Germinal center (tissue), 1 donor: ENCODE measurements around the gene DUT.
A peak's percentile ranks its signal among the peaks of the same experiment; 100 is the strongest.

ENCODE experiments used
- DNase-seq: peaks from one replicate; pipeline ENCODE4 v3.0.0; 2012; ENCODE audit warnings: mixed read lengths, low spot score

DUT gene

DNA sequence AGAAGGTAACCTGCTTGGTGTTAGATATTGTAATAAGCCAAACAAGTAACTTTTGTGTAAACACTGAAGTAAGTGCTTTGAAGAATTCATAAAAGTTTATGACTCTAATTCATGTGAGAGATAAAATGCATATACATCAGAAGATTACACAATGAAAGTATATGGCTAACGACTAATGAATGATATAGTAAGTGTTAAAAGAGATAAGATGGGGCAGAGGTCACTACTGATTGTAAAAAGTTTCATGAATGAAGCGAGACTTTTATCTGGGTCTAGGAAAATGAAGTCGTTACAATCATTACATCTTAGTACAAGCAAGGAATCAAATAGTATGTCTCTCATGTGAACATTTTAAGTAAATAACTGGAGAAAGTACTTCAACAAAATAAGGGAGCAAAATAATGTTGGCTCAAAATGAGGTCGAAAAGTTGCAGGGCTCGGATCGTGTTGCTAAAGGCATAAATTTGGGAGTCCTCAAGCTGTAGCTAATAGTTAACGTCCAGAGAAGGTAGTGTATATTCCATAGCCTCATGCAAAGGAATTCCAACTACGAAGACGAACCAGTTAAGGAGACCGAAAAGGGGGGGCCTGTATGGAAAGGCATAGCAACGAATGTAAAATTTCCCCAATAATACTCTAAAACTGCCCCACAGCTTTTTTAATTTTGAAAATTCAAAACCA, 984 bp upstream of the DUT start:
- no peak for DNase-seq

DNA sequence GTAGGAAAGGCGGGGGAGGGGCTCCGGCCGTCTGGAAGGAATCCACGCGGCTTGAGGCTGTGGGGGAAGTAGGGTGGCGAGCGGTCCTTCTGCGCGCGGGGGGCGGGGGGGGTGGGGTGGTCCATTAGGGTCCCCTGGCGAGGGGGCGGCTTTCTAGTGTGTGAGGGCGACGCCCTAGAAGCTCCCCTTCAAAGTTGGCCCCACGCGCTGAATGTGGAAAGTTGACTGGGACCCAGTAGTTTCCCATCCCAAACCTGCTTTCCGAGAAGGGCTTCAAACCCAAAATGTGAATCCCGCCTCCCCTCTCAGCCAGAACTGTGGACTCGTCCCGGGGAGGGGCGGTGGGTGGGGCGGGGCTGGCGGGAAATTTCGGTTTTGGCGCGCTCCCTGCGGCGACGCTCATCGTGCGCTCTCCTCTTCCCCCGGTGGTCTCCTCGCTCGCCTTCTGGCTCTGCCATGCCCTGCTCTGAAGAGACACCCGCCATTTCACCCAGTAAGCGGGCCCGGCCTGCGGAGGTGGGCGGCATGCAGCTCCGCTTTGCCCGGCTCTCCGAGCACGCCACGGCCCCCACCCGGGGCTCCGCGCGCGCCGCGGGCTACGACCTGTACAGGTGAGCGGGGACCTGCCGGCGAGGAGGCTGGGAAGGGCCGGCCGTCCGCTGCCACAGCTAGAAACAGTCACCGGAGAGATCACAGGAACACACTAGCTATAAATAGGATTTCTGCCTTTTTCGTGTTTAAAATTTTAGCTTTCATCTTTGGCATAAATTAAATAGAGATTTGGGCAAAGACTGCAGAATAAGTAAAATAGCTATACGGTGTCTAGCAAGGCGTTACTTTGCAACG, 790 bp downstream of the DUT start:
- DNase-seq = peak; percentile 81

DNA sequence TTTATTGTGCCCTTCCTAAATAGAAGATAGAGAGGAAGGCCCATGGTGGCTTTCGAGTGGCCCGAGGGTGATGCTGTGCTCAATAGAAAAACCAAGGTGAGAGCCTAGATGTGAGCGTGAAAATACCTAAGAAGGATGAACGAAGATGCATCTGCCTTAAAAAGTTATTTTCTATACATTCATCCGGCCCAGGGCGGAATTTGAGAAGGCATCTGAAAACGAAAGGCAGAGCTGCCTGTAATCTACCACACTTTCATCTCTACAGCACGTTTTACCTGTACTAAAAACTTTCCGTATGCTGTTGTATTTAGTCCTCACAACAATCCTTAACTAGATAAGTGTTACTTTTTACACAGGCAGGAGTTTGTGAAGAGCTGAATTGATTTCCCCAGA, 1.4 kb downstream of the DUT start:
- no peak for DNase-seq

DNA sequence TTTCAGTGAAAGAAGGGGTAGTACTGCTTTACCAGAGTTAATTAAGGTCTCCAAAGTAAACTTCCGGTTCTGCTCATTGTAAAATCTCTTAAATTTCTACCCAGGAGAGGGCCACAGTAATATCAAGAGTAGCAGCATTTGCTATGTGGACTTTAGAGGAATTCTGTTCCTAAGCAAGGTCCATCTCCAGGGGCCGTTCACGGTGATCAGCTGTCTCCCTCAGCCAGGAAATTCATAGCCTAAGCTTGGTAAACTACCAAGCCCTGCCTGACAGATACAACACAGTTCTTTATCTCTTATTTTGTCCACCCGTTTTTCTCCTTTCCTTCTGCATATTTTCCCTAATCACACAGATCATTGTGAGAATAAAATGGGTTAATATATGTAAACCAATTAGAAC, 2.3 kb downstream of the DUT start:
- no peak for DNase-seq

DNA sequence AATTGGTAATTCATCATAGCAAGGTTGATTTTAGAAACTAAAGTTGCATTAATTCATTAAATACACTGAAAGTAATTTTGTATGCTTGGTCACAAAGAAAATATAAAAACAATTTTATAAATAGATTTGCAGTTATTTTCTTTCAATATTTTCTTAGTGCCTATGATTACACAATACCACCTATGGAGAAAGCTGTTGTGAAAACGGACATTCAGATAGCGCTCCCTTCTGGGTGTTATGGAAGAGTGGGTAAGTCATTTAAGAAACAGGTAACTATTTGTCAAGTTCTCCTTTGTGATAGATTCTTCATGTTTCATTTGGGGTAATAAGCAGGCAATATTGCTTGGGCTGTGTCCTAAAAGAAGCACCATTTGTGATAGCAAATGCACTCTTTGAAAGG, 3.0 kb downstream of the DUT start:
- no peak for DNase-seq

- DNase-seq = peak; percentile 17
Observed at GRCh38 chr15:48336940-48337339, 5.7 kb downstream of the DUT start.

DNA sequence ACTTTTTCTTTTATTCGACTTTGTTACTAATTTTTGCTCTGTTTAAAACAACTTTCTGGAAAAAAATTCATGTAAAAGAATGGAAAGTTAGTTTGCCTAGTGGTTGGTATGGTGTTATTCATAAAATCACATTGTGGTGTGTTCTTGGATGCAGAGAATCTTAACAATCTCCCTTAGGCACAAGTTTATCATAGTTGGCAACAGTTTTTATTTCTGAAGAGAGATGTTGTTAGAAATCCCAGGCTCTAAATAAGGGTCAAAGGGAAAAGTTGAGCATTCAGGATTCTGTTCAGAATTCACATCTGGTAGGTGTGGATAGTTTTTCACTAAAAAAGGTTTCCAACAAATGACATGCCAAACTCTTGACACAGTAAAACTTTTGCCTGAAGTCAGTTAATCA, 6.4 kb downstream of the DUT start:
- DNase-seq = no peak

GRCh38 chr15:48340111-48340510, 8.9 kb downstream of the DUT start:
- DNase-seq = no peak

DNA sequence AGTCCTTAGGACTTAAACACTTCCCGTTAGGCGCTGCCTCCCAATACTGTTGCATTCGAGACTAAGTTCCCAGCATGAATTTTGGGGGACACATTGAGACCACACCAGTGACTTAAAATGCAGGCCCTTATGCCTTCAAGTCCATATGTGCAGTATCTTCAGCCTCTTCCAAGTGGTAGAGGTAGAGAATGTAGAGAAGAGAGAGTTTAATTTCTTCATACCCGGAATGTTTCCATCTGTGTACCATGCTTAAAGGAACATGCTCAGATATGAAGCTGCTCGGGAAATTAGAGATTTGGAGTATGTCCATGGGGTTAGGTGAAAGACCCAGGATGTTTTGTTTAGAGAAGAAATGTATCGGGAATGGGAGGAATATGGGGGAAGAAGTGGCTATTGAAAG, 12.6 kb downstream of the DUT start:
- DNase-seq = no peak

- DNase-seq = no peak
Observed at GRCh38 chr15:48345516-48345915, 14.3 kb downstream of the DUT start.

GRCh38 chr15:48352474-48353072, 21.3 kb downstream of the DUT start:
- DNase-seq = peak; percentile 48

GRCh38 chr15:48354694-48355303, 23.6 kb downstream of the DUT start:
- DNase-seq = no peak

DNA sequence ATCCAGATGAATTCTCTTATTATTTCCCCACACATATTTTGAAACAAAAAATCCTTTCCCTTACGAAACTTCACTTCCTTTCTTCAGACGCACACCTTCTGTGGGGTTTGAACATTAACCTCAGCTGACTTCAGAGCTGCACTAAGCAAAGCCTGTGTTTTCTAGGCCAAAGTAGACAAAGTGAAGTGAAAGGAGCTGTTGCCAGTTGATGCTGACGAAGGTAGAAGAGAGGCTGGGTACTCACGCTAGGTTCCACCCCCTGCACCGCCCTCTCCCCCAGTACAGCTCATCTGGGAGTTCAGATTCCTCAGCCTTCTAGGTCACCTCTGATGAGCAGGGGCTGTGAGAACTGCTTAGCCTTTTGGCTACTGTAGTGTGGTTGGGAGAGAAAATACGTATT, 24.1 kb downstream of the DUT start:
- no peak for DNase-seq

DNA sequence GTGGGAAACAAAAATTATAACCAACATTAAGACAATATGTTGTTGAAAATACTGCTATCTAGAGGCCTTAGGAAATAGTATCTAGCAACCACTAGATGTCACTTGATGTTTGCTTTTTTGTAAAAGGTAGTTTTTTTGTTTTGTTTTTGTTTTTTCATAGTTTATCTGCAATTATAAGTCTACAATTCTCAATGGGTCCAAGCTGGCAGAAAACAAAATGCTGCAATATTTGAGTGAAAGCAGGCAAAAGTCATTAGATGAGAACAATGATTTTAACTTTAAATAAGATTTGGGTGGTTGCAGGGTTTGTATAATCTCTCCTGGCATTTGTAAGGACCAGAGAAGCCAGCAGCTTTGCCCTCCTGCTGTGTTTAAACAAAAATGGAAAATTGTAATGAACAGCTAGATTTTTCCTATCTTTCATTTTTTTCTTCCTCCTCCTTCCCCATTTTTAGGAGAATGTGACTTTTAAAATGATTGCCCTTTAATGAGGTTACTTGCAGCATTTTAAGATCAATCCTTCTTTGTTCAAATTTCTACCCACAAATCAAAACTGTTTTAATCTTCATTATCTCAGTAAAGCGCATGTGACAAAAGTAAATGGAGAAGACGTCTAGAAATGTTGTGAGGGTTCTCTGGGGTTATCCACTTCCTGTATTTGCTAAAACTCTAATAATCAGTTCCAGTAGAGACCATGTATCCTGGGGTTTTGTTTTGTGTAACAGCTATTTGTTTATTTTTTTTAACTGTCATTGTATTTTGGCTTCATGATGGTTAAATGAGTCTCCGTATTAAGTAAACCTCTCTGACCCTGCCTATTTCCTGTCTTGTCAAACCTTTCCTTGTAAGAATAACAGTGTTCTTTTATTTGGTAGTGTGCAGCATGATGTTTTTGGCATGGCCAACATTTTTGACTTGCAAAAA, 27.3 kb downstream of the DUT start:
- DNase-seq = no peak

GRCh38 chr15:48360841-48361240, 29.6 kb downstream of the DUT start:
- DNase-seq = no peak

DNA sequence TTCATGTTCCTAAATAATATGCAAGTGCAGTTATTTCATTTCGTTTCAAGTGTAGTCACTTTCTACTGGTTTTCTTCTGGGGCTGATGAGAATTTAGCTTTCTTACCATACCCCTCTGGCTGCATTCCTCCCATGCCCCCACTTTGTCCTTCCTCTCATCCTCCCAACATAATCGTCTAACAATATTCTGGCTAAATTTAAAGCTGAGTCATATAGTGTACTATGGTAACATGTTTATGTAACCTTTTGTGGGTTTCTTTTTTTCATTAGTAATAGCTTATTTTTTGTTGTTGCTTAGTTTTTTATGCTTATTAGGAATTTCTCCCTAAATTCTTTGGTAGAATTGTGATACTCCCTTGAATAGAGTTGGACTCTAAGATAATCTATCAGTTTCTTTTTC, 30.5 kb downstream of the DUT start:
- DNase-seq = no peak

DNA sequence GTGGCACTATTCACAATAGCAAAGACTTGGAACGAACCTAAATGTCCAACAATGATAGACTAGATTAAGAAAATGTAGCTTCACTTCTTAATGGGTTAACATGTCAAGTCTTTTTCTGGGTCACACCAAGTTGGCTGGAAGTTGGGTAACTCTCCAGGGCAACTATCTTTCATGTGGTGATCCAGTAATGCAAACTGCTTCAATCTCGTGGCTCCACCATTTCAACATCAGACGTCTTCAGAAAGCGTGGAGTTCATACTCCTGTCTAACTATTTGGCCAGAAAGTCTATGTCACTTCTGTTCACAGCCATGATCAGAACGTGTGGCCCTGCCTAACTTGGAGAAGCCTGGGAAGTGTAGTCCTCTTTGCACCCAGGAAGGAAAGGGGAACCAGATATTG, 32.2 kb downstream of the DUT start:
- no peak for DNase-seq

- DNase-seq = no peak
Observed at GRCh38 chr15:48365575-48365974, 34.3 kb downstream of the DUT start.

GRCh38 chr15:48366584-48367312, 35.5 kb downstream of the DUT start:
- DNase-seq = no peak

DNA sequence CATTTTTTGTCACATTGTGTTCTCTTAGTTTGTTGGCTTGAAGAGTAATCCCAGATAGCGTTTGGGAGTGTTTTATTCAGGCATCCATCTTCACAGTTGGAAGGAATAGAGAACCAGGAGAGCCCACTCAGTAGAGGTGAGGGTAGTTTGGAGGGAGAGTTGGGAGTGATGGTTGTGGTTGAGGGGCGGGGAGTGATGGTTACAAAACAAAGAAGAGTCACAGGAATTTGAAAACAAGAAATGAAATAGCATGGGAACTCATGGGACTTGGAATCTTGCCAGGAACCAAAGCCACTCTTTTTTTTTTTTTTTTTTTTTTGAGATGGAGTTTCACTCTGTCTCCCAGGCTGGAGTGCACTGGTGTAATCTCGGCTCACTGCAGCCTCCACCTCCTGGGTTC, 36.3 kb downstream of the DUT start:
- DNase-seq = no peak

- DNase-seq = no peak
Observed at GRCh38 chr15:48370460-48370859, 39.2 kb downstream of the DUT start.
